GM10266 (cell line): ENCODE results near the gene LCN6.

Source experiments
- DNase-seq: peaks from one replicate; pipeline ENCODE4 v3.0.0; 2012; ENCODE audit errors: extremely low spot score
- TF ChIP-seq, protein P1 (sequence below): IDR thresholded peaks from 2 replicates; pipeline ENCODE4 v1.5.1; 2012; ENCODE audit warnings: mild to moderate bottlenecking, low read depth; ENCODE audit not compliant: control insufficient read depth, insufficient read depth; ENCODE audit errors: missing control alignments

Gene LCN6

GRCh38 chr9:136694872-136695247 is 53.5 kb downstream of the LCN6 start:
- TF ChIP-seq, protein P1, sequence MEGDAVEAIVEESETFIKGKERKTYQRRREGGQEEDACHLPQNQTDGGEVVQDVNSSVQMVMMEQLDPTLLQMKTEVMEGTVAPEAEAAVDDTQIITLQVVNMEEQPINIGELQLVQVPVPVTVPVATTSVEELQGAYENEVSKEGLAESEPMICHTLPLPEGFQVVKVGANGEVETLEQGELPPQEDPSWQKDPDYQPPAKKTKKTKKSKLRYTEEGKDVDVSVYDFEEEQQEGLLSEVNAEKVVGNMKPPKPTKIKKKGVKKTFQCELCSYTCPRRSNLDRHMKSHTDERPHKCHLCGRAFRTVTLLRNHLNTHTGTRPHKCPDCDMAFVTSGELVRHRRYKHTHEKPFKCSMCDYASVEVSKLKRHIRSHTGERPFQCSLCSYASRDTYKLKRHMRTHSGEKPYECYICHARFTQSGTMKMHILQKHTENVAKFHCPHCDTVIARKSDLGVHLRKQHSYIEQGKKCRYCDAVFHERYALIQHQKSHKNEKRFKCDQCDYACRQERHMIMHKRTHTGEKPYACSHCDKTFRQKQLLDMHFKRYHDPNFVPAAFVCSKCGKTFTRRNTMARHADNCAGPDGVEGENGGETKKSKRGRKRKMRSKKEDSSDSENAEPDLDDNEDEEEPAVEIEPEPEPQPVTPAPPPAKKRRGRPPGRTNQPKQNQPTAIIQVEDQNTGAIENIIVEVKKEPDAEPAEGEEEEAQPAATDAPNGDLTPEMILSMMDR = no peak
- no peak for DNase-seq

- TF ChIP-seq, protein P1 = peak; percentile 66
- peak; percentile 76 for DNase-seq
These were observed 54.0 kb downstream of the LCN6 start for GRCh38 chr9:136694163-136694871.
